HG03060 (cell line): ENCODE data around the gene PARD3.

ENCODE experiments used
- ATAC-seq: cut with Tn5 transposase; IDR thresholded peaks from one replicate; pipeline ENCODE4 v1.9.1; 2021; ENCODE audit warnings: low read depth, moderate number of reproducible peaks; ENCODE audit not compliant: unreplicated experiment

Gene PARD3

GRCh38 chr10:34166354-34166753 is 648.7 kb downstream of the PARD3 start:
- no peak for ATAC-seq

- no peak for ATAC-seq
Observed at GRCh38 chr10:34164029-34164428, 651.1 kb downstream of the PARD3 start.

GRCh38 chr10:34163075-34163905 is 651.8 kb downstream of the PARD3 start:
- no peak for ATAC-seq

- ATAC-seq, result no peak
Observed at GRCh38 chr10:34161777-34162370, 653.2 kb downstream of the PARD3 start.

- no peak for ATAC-seq
Observed at GRCh38 chr10:34160595-34160994, 654.5 kb downstream of the PARD3 start.

GRCh38 chr10:34157501-34157900 is 657.6 kb downstream of the PARD3 start:
- ATAC-seq, result no peak

GRCh38 chr10:34156781-34157425 is 658.2 kb downstream of the PARD3 start:
- no peak for ATAC-seq

GRCh38 chr10:34155812-34156211 is 659.3 kb downstream of the PARD3 start:
- no peak for ATAC-seq

GRCh38 chr10:34154383-34154900 is 660.7 kb downstream of the PARD3 start:
- ATAC-seq, result no peak

GRCh38 chr10:34153663-34154382 is 661.3 kb downstream of the PARD3 start:
- no peak for ATAC-seq

- no peak for ATAC-seq
Observed at GRCh38 chr10:34152434-34152833, 662.7 kb downstream of the PARD3 start.

- ATAC-seq, result no peak
Observed at GRCh38 chr10:34151931-34152330, 663.2 kb downstream of the PARD3 start.

GRCh38 chr10:34151481-34151880 is 663.6 kb downstream of the PARD3 start:
- ATAC-seq, result no peak

GRCh38 chr10:34150103-34150502 is 665.0 kb downstream of the PARD3 start:
- ATAC-seq, result no peak

GRCh38 chr10:34148305-34148657 is 666.8 kb downstream of the PARD3 start:
- no peak for ATAC-seq

GRCh38 chr10:34147641-34148304 is 667.3 kb downstream of the PARD3 start:
- no peak for ATAC-seq

GRCh38 chr10:34145715-34146114 is 669.4 kb downstream of the PARD3 start:
- no peak for ATAC-seq

- no peak for ATAC-seq
Observed at GRCh38 chr10:34143466-34143865, 671.6 kb downstream of the PARD3 start.

- ATAC-seq, result no peak
Observed at GRCh38 chr10:34141032-34141680, 673.9 kb downstream of the PARD3 start.

GRCh38 chr10:34139559-34139958 is 675.5 kb downstream of the PARD3 start:
- ATAC-seq, result no peak
